ENCODE results near the gene LIN37.

- TF ChIP-seq POLR2AphosphoS5 (IDR thresholded peaks at IDR 0.05; ENCODE audit: borderline replicate concordance, low read depth, low read length), result no peak
- no peak for TF ChIP-seq EZH2 (IDR thresholded peaks at IDR 0.05)
Measured at GRCh38 chr19:35792888-35793287, 44.5 kb downstream of the LIN37 start.

Data from SK-N-MC (cell line).